Stimulated activated CD4-positive, alpha-beta T cell treated with anti-CD3 and anti-CD28 coated beads, TNF-alpha, amount 100 ng/mL, for 24 hours (primary cell): ENCODE measurements around the gene SLC17A2.

Source experiments
- DNase-seq, 3 experiments: peaks; one replicate each; pipeline ENCODE4 v3.0.0-alpha.2; 2020; ENCODE audit warnings: low read depth in 3 of 3

SLC17A2 gene, protein sequence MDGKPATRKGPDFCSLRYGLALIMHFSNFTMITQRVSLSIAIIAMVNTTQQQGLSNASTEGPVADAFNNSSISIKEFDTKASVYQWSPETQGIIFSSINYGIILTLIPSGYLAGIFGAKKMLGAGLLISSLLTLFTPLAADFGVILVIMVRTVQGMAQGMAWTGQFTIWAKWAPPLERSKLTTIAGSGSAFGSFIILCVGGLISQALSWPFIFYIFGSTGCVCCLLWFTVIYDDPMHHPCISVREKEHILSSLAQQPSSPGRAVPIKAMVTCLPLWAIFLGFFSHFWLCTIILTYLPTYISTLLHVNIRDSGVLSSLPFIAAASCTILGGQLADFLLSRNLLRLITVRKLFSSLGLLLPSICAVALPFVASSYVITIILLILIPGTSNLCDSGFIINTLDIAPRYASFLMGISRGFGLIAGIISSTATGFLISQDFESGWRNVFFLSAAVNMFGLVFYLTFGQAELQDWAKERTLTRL

GRCh38 chr6:25930532-25931410, at the start of gene SLC17A2:
Gene SLC17A2, minus strand, starts transcription at chr6:25930691. Its CDS starts 4,895 bp downstream, at chr6:25925796.
- no peak for DNase-seq

DNA sequence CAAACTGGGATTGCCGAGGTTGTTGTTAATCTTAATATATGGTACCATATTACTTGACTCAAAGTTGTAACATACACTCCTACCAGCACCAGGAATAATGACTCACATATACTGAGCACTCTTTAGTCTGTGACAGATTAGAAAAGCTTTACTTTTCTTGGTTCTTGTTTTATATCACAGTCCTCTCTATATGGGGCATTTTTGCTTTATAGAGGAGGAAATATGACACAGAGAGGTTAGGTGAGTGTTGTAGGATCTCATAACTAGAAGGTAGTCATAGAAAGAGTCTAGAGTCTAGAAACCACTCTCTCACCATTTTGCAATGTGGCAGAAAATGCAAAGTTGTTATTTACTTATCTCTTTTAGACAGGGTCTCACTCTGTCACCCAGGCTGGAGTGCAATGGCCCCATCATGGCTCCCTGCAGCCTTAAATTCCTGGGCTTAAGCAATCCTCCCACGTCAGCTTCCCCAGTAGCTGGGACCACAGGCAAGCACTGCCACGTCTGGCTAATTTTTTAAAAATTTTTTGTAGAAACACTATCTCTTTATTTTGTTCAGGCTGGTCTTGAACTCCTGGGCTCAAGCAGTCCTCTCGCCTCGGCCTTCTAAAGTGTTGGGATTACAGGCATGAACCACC, 45.6 kb upstream of the SLC17A2 start:
- no peak for DNase-seq

DNA sequence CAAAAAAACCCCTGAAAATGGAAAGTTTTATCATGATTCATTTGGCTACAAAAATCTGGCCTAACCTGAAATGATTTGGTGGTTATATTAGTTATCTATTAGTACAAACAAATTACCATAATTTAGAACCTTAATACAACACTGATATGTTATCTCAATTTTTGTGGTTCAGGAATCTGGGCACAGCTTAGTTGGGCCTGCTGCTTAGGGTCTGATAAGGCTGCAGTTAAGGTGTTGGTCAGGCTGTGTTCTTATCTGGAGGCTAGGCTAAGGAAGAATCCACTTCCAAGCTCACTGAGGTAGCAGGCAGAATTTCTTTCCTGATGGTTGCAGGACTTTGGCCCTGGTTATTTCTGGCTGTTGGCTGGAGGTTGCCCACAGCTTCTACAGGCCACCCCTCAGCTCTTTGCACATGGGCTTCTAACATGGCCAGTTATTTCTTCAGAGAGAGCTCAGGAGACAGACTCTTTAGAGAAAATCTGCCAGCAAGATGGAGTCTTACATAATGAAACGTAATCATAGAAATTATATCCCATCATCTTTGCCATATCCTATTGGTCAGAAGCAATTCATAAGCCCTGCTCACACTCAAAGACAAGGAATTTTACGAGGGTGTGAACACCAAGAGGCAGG, 43.5 kb upstream of the SLC17A2 start:
- DNase-seq = no peak

DNA sequence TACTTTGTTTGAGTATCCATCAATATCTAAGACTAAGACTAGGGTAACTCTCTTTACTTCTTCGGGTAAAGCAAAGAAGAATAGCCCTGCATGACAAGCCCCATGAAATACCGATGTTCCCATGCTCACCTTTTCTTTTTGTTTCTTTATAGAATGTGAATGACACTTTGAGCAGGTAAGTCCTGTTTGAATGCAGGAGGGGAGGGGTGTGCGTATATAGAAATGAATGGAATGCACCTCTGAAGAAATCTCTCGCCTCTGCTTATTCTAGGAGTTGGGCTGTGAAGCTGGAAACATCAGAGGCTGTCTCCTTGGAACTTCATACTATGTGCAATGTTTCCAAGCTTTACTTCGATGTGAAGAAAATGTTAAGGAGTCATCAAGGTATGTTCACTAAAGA, 42.4 kb upstream of the SLC17A2 start:
- no peak for DNase-seq

DNA sequence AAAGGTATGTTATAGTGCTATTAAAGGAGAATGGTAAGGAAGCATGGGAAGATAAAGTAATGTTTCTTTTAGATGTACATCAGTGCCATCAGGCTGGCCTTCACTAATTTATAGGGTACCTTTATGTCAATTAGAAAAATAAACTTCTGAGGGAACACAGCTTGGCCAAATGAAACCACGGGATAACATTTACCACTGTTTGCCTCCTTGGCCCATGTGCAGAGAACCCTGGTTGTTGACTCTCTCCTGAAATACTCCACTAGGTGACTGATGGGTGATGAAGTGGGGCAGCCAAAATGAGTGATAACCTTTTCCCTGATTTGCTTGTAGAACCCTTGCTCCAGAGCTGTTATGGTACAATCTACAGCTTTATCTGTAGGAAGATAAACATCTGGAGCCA, 41.6 kb upstream of the SLC17A2 start:
- DNase-seq = no peak

DNA sequence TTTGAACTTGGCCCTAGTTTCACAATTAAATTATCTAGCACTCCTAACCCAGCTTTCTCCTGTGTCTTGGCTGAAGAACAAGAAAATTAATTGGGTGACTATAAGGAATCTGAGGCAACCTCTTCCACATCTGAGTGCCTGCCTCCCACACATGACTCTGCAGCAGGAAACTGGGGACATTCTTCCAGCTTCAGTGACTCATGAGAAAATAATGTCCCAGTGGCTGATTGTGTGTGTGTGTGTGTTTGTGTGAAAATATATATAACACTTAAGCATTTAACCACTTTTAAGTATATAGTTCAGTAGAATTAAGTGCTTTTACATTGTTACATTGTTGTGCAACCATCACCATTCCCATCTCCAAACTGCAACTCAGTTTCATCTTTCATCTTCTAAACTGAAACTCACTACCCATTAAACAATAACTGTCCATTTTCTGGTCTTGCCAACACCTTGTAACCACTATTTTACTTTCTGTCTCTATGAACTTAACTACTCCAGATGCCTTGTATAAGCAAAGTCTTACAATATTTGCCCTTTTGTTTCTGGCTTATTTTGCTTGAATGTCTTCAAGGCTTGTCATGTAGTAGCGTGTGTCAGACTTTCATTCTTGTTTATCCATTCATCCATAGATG, 40.8 kb upstream of the SLC17A2 start:
- DNase-seq = no peak

DNA sequence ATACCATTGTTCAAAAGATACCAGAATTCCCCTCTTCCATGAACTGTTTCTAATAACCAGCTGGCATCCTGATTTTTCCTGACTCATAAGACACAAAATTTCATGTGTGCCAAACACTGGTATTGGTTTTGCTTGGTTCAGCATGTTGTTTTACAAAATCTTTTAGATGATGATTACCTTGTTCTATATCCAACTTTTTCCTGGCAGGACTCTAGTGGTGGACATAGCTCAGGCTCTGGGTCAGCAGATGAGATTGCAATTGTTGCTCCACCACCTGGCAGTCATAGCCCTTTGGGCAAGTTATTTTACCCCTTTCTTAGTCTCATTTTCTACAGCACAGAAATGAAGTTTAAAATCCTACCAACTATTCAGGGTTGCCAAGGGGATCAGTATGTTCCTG, 38.3 kb upstream of the SLC17A2 start:
- no peak for DNase-seq

DNA sequence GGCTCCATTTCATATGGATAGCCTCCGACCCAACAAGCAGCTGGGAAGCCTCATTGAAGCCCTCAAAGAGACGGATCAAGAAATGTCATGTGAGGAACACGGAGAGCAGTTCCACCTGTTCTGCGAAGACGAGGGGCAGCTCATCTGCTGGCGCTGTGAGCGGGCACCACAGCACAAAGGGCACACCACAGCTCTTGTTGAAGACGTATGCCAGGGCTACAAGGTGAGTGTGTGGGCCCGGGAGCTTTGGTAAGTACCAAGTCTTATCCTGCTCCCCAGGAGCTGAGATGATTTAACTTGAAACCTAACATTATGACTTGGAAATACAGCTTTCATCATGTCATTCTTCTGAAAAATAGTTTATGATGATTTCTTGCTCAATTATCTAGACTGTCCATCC, 36.2 kb upstream of the SLC17A2 start:
- DNase-seq = no peak

DNA sequence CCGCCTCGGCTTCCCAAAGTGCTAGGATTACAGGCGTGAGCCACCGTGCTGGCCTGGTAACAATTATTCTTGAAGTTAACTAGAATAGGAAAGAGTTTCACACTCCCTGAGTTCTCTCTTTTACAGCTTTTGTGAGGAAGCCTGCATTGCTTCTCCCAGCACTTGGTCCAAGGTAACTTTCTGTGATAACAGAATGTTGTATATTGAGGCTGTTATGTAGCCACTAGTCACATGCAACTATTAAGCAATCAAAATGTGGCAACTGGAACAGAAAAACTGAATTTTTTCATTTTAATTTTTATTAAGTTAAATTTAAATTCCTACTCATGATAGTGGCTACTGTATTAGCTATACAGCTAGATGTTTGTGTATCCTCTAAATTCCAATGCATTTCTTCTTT, 34.6 kb upstream of the SLC17A2 start:
- DNase-seq = no peak

DNA sequence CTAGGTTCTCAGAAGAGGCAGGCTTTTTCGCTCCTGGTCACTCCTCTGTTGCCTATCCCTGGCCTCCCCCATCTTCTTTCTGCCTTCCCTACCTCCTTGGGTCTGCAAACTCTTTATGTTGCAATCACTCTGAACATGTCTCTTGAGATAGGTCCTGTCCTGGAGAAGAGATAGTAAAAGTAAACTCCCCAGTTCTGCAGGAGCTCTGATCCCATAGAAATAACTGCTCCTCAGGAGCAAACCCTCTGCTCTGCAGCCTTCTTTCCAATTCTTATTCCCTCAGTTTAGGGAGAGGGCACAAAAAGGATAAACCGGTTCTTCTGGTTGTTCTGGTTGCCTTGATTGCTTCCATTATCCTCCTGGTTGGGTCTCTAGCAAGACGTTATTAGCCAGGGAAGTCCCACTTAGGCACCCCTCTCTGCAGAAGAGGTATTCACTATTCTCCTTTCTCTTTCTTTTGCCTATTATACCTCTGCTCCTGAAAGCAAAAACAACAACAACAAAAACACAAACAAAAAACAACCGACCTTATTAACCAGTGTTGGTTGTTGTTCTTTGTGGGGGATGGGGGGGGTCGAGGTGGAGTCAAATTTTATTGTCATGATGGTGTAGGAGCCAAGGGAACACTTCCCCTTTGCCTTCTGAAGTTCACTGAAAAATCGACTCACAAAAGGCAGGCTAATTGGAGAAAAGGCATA, 33.1 kb upstream of the SLC17A2 start:
- DNase-seq = no peak

GRCh38 chr6:25962149-25963127, 31.9 kb upstream of the SLC17A2 start, which contains the start of gene TRIM38:
Gene TRIM38, plus strand, starts transcription at chr6:25962802. Its CDS starts 3,721 bp downstream, at chr6:25966523.
- DNase-seq = peak; percentile 44 to 60 (median 48)

- no peak for DNase-seq
These were observed 31.2 kb upstream of the SLC17A2 start for GRCh38 chr6:25961619-25962148.

GRCh38 chr6:25960734-25961133, 30.2 kb upstream of the SLC17A2 start:
- peak in 2 of 3 experiments; percentile 43 to 44 for DNase-seq

- no peak for DNase-seq
These were observed 29.5 kb upstream of the SLC17A2 start for GRCh38 chr6:25959890-25960536.

DNA sequence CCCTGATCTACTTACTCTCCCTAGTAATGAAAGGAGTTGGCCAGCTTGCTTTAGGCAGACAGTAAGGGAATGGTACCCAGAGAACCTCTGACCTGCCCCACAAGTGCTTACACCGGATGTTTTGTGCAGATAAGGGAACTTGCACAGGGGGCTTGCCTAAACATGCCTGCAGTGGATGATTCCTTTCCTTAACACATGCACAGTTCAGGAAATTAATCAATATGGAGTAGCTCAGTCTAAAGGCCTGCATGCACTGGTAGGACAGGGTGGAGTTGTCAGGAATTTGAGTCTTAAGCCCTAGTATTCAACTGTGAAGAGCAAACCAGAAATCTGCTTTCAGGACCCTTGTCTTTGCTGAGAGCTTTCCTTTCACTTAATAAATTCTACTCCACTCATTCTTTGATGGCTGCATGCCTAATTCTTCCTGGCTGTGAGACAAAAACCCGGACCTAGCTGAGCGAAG, 28.2 kb upstream of the SLC17A2 start:
- DNase-seq = no peak

DNA sequence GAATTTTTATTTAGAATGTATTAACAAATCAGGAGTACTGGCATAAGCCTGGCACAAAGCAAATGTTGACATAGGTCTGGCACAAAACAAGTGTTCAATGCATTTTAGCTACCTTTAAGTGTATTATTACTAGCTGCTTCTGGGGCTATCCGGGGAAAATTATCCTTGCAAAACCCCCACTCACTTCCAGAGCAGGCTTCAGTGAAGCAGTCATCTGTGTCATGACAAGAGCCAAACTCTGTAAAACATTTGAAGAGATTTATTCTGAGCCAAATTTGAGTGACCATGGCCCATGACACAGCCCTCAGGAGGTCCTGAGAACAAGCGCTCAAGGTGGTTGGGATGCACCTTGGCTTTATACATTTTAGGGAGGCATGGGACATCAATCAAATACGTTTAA, 25.7 kb upstream of the SLC17A2 start:
- no peak for DNase-seq

DNA sequence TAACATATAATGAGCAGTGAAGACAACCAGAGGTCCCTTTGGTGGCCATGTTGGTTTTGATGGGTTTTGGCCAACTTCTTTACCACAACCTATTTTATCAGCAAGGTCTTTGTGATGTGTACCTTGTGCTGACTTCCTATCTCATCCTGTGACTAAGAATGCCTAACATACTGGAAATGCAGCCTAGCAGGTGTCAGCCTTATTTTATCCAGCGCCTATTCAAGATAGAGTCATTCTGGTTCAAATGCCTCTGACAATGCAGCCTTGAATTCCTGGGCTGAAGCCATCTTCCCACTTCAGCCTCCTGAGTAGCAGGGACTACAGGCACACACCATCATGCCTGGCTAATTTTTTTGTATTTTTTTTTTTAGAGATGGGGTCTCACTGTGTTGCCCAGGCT, 24.3 kb upstream of the SLC17A2 start:
- no peak for DNase-seq

DNA sequence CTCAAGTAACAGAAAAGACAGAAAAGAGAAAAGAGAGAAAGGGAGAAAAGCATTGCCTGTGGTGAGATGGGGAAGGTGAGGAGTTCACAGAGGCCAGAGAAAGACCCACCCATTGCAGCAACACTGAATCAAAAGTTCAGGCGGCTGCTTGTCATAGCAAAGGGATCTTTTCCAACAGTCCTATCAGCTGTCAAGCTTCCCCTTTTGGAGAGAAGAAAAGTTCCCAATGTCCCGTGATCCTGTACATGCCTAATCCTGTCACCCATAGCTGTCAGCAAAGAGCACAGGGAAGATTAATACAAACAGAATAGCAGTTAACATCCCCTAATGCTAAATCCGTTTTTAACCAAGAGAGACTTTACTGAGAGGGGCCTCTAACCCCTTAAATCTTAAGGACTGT, 23.2 kb upstream of the SLC17A2 start:
- DNase-seq = no peak
